ENCODE results near the gene BCL3. TPM values are rescaled to one million over a fixed set of nuclear protein-coding genes. Genes with fewer than 3 reads are reported as not detected.

BCL3 gene
- total RNA-seq, 1 donor: 13.4 TPM

DNA sequence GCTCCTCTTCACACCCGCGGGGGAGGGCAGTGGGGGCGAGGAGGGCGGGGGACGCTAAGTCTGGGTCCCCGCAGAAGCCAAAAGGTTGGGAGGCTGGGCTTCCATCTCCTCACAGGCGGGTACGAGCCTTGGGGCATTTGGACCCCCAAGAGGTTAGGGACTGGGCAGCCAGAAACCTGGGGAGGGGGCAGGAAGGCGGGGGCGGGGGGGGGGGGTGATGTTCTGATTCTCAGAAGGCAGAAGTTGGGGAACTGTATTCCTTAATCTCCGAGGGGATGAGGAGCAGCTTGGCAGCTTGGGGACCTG lies 5.1 kb downstream of the BCL3 start:
- H3K4me3 ChIP-seq (ENCODE audit: low read depth, low read length): peak overlapping the region; percentile 70
- no peak for TF ChIP-seq CTCF (IDR thresholded peaks at IDR 0.05; ENCODE audit: insufficient read depth, low read length)
- DNase-seq (ENCODE audit: low read depth): no peak

DNA sequence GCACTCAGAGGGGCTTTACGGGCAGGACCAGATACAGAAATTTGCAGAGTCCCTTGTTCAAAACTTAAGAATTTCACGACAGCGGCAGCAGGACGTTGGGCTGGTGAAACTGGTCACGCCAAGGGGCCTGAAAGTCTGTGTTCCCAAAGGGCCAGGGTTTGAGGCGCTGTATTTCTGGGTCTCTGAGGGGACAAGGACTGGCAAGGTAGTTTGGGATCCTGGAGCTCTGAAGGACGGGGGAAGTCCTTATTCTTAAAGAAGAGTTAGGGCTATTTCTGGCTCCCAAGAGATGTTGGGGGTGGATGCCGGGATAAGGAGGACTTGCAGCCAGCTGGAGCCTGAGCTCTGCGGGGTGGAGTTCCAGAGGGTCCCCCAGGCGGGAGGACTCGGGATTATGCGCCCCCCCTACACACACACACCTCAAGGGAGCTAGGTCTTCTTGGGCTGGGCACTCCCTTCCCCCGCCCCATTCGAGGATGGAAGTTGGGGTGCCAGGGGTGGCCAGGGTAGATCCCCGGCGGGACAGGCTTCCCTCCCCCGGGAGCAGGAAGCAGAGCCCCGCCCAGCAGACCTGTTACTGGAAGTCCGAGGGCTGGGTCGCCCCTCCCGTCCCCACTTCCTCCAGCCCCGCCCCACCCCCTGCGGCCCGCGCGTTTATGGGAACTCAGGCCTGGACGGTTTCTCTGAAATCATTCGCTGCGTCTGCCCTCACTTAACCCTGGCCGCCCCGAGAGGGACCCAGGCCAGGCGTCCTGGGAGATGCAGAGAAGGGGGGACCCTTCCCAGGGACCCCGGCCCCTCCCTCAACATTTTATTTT lies 5.6 kb downstream of the BCL3 start:
- peak overlapping the region; percentile 70 for H3K4me3 ChIP-seq (ENCODE audit: low read depth, low read length)
- no peak for TF ChIP-seq CTCF (IDR thresholded peaks at IDR 0.05; ENCODE audit: insufficient read depth, low read length)
- peak; percentile 92 for DNase-seq (ENCODE audit: low read depth)

- TF ChIP-seq CTCF (IDR thresholded peaks at IDR 0.05; ENCODE audit: insufficient read depth, low read length): no peak
- no peak for DNase-seq (ENCODE audit: low read depth)
- peak overlapping the region; percentile 47 for H3K4me3 ChIP-seq (ENCODE audit: low read depth, low read length)
Measured at GRCh38 chr19:44754750-44755080, 6.2 kb downstream of the BCL3 start.

DNA sequence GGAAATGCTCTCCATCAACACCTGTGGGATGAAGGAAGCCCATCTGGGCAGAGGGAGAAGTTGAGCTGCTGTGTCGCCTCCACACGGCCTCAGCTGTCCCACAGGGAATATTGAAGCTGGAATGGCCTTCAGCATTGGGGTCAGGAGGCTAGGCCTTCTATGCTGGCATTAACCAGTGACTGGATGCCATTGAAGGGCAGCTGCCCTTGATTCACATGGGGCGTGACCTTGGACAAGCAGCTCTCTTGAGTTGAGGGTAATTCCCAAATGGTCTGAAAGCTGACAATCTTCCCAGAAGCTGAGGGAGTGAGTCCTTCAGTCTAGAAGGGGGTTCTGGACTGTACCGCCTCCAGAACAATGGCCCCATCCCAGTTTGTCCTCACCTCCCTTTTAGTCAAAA lies 6.7 kb downstream of the BCL3 start:
- TF ChIP-seq CTCF (IDR thresholded peaks at IDR 0.05; ENCODE audit: insufficient read depth, low read length): no peak
- no peak for DNase-seq (ENCODE audit: low read depth)
- peak overlapping the region; percentile 28 for H3K4me3 ChIP-seq (ENCODE audit: low read depth, low read length)

- DNase-seq (ENCODE audit: low read depth): no peak
- no peak for TF ChIP-seq CTCF (IDR thresholded peaks at IDR 0.05; ENCODE audit: insufficient read depth, low read length)
- H3K4me3 ChIP-seq (ENCODE audit: low read depth, low read length): no peak overlapping the region
Measured at GRCh38 chr19:44756089-44756562, 7.6 kb downstream of the BCL3 start.

GRCh38 chr19:44757057-44757734 lies 8.7 kb downstream of the BCL3 start:
- TF ChIP-seq CTCF (IDR thresholded peaks at IDR 0.05; ENCODE audit: insufficient read depth, low read length): no peak
- peak; percentile 88 for DNase-seq (ENCODE audit: low read depth)
- H3K4me3 ChIP-seq (ENCODE audit: low read depth, low read length): peak overlapping the region; percentile 64
